ENCODE data around the gene RASSF7.

RASSF7 gene

DNA sequence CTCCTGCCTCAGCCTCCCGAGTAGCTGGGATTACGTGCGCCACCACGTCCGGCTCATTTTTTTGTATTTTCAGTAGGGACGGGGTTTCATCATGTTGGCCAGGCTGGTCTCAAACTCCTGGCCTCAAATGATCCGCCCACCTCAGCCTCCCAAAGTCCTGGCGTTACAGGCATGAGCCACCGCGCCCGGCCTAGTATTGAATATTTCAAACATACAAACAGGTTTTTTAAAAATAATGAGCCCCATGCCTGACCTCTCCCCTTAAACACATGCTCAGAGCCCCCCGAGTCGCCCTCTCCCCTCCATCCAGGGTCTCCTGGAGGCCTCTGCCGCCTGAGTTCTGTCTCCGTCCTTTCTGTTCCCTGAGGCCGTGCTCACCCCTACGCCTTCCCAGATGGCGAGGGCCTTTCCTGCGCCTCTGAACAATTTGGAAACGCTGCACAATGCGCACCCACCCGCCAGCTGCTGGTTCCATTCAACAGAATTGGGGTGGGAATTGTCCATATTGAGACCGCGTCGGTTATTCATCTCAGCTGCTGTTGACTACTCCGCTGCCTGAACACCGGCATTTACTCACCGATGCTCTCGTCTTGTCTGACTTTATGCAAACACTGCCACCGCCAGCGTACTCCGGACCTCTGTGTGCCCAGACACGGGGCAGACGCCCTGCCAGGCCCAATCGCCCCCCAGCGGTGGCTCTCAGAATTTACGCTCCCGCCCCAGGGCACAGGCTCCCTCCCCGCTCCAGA is 40.2 kb upstream of the RASSF7 start:
- peak; percentile 10; the same call in 2 of the 3 replicates for ATAC-seq
- TF ChIP-seq ESRRG (CRISPR knock-in tag; IDR thresholded peaks at IDR 0.05): no peak
- no peak for TF ChIP-seq POU6F1 (CRISPR knock-in tag; IDR thresholded peaks at IDR 0.05; ENCODE audit: borderline replicate concordance, low read depth)
- no peak for TF ChIP-seq TSHZ2 (CRISPR knock-in tag; IDR thresholded peaks at IDR 0.05)
- no peak for TF ChIP-seq PATZ1 (CRISPR knock-in tag; IDR thresholded peaks at IDR 0.05; ENCODE audit: borderline replicate concordance)
- TF ChIP-seq ZFP30 (CRISPR knock-in tag; IDR thresholded peaks at IDR 0.05): no peak
- TF ChIP-seq BACH2 (CRISPR knock-in tag; IDR thresholded peaks at IDR 0.05; ENCODE audit: borderline replicate concordance): no peak
- TF ChIP-seq ZNF565 (CRISPR knock-in tag; conservative IDR thresholded peaks at IDR 0.05; ENCODE audit: low read depth): no peak
- no peak for TF ChIP-seq SNAI2 (CRISPR knock-in tag; IDR thresholded peaks at IDR 0.05)
- TF ChIP-seq RARB (CRISPR knock-in tag; IDR thresholded peaks at IDR 0.05): no peak
- TF ChIP-seq ARNTL (CRISPR knock-in tag; IDR thresholded peaks at IDR 0.05; ENCODE audit: borderline replicate concordance, low read depth): no peak

DNA sequence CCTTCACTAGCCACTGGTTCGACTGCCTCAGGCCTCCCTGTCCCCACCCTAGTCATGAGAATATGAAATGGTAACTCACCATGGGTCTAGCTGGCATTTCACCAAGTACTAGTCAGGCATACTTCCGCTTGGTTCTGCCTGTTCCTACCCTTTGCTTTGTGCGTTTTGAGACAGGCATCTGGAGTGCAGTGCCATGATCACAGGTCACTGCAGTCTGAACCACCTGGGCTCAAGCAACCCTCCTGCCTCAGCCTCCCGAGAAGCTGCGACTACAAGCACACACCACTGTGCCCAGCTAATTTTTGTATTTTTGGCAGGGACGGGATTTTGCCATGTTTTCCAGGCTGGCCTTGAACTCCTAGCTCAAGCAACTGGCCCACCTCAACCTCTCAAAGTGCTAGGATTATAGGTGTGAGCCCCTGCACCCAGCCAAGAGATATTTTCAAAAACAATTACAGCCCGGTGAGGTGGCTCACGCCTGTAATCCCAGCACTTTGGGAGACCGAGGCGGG is 39.5 kb upstream of the RASSF7 start:
- TF ChIP-seq POU6F1 (CRISPR knock-in tag; IDR thresholded peaks at IDR 0.05; ENCODE audit: borderline replicate concordance, low read depth): no peak
- no peak for TF ChIP-seq ISL1 (CRISPR knock-in tag; IDR thresholded peaks at IDR 0.05)
- no peak for TF ChIP-seq RARB (CRISPR knock-in tag; IDR thresholded peaks at IDR 0.05)
- TF ChIP-seq PPARA (CRISPR knock-in tag; IDR thresholded peaks at IDR 0.05; ENCODE audit: borderline replicate concordance): no peak
- TF ChIP-seq OSR1 (CRISPR knock-in tag; IDR thresholded peaks at IDR 0.05): no peak
- TF ChIP-seq, protein P1, sequence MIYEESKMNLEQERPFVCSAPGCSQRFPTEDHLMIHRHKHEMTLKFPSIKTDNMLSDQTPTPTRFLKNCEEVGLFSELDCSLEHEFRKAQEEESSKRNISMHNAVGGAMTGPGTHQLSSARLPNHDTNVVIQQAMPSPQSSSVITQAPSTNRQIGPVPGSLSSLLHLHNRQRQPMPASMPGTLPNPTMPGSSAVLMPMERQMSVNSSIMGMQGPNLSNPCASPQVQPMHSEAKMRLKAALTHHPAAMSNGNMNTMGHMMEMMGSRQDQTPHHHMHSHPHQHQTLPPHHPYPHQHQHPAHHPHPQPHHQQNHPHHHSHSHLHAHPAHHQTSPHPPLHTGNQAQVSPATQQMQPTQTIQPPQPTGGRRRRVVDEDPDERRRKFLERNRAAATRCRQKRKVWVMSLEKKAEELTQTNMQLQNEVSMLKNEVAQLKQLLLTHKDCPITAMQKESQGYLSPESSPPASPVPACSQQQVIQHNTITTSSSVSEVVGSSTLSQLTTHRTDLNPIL (CRISPR knock-in tag; IDR thresholded peaks at IDR 0.05; ENCODE audit: low read depth): no peak
- TF ChIP-seq TOX (CRISPR knock-in tag; IDR thresholded peaks at IDR 0.05; ENCODE audit: borderline replicate concordance): no peak
- no peak for TF ChIP-seq CSDC2 (CRISPR knock-in tag; IDR thresholded peaks at IDR 0.05)
- no peak for TF ChIP-seq TSHZ2 (CRISPR knock-in tag; IDR thresholded peaks at IDR 0.05)
- TF ChIP-seq ZNF70 (CRISPR knock-in tag; IDR thresholded peaks at IDR 0.05): no peak
- TF ChIP-seq ZFP30 (CRISPR knock-in tag; IDR thresholded peaks at IDR 0.05): no peak
- TF ChIP-seq CSRNP3 (CRISPR knock-in tag; IDR thresholded peaks at IDR 0.05): no peak
- TF ChIP-seq ZFP3 (CRISPR knock-in tag; IDR thresholded peaks at IDR 0.05): no peak
- ATAC-seq: no peak

All from SK-N-SH treated with all-trans-retinoic acid at 6 μM for 48 hours (cell line).